Femur (tissue), 1 donor: Measurements from ENCODE around the gene PTPRE.
"Not testable (repeated sequence)": the region's sequence is repeated elsewhere in the genome, so short reads cannot be mapped to it uniquely, and the experiment has no call there.

ENCODE experiments used
- DNase-seq: peaks from one replicate; pipeline ENCODE4 v3.0.0-alpha.2; 2017

The PTPRE gene

GRCh38 chr10:127984945-127985344, 78.0 kb downstream of the PTPRE start:
- DNase-seq, result no peak

GRCh38 chr10:127986531-127987466, 79.9 kb downstream of the PTPRE start:
- DNase-seq, result no peak

DNA sequence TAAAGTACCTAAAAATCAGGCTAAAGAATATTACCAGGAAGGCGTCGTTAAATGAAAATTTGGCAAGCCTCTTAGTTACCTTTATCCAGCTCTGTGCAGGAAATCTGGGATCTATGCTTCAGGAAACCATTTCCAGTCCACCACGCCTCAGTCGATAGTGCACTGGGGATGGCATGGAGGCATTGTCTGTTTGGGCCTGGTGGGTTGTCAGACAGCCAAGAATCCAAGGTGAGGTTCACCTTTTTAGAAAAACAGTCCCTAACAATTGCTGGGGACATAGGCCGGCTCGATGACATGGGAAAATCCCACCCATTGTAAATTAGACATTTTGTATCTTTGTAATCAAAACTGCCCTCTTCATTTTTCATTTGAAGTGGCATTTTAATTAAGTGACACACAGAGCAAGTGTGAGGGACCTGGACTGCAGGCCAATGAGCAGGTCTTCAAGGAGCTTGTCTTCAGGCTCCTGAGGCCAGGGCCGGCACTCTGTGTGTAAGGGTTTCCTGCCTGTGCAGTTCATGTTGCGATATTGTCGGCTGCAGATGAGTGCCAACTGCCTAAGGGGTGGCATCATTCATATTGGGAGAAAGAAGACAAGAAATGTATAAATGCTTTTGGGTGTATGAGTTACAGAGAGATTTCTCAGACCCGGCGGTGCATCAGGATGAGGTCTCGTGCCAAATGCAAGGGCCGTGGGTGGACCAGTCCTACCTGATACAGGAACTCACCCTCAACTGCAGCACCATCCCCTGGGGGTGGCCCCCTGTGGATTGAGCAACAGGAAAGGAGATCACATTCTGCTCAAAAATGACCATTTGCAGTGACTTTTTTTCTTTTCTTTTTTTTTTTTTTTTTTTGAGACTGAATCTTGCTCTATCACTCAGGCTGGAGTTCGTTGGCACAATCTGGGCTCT, 80.8 kb downstream of the PTPRE start:
- no peak for DNase-seq

GRCh38 chr10:127989481-127990012, 82.6 kb downstream of the PTPRE start:
- DNase-seq, result no peak

GRCh38 chr10:127990132-127990788, 83.4 kb downstream of the PTPRE start:
- not testable (repeated sequence) for DNase-seq

- no peak for DNase-seq
These were observed 84.1 kb downstream of the PTPRE start for GRCh38 chr10:127990846-127991542.

DNA sequence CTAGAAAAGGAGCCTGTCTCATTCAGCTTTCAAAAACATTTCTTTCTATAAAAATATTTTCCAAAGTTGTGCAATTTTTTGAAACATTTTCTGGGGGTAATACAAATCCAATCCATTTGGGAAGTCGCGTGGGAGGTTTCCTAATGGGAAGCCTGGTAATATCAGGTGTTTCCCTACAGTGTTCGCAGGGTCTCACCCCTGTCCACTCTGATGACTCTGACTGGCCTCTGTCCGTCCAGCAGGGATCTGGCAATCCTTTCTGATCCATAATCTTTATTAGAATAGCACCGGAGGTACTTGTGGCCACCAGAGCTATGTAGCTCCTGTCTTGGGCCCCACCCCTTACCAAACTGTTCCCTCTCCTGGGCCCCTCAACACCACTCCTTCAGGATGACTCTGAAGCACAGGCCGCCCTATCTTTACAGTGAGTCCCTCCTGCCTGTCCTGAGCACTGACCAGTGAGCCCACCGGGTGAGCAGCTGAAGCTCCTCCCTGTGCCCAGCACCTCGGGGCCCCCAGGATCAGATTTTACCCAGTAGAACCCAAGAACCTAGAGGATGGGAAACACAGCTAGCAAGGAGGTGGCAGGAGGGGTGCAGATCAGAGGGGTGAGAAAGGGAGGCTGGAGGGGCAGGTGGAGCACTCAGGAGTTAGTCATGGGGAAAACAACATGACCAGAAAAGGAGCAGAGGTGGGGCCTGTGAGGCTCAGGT, 84.8 kb downstream of the PTPRE start:
- DNase-seq, result no peak

DNA sequence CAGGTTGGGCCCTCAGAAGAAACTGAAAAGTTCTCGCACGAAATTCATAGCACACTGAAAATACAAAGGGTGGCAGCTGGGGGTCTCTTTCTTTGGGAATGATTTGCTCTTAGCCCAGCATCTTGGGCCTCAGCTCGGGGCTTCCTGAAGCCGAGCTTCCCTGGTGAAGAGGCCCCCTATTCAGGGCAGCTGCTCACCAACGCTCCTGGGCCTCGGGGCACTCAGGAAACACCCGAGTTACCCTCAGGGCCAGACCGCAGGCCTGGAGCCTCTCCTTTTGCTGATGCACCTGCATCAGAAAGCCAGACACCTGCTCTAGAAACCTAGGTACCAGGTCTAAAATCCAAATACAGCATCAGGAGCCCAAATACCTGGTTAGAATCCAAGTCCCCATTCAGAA, 85.5 kb downstream of the PTPRE start:
- no peak for DNase-seq

DNA sequence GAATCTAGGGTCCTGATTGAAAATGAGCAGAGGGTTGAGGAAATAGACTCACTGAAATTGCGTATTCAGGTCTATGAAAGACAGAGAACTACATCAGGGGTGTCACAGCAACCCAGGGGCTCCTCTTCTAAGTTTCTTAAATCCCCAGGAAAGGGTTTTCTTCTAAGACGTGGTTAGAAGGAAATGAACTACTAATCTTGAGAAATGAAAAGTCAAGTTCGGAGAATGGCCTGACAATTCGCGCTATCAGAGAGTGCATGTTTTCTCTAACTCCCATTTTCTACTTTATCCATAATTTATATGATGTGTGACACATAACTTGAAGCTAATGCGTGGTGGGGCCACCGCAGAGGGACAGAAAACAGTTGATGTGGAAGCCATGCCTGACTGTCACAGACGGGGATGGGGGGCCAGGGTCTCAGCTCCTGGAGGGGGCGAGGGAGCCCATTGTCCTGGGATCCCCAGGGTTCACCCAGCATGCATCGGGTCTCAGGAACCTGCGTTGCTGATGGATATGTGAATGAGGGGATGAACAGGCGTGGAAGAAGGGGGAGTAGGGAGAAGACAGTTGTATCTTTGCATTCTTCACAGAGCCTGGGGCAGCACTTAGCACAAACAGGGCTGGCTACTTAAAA, 86.3 kb downstream of the PTPRE start:
- DNase-seq, result no peak

- DNase-seq, result no peak
These were observed 89.0 kb downstream of the PTPRE start for GRCh38 chr10:127995939-127996338.

- DNase-seq, result no peak
These were observed 89.7 kb downstream of the PTPRE start for GRCh38 chr10:127996586-127996985.

DNA sequence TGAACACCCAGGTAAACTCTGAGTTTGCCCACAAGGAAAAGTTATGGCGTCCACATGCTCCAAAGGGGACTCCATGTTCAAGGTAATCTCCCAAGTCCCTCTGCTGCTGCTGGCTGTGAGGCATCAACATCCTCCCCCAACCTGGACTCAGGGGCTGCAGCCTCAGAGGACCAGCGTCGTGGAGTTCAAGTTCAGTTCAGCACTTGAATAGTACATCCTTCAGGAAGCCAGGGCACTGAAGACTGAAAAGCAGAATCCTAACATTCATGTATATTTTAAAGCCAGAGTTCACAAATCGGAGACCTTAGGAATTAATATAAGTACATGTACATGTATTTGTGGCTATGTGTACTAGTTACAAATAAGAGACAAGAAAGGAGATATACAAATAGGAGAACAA, 90.4 kb downstream of the PTPRE start:
- no peak for DNase-seq

- DNase-seq, result peak; percentile 58
These were observed 91.0 kb downstream of the PTPRE start for GRCh38 chr10:127997937-127998336.

GRCh38 chr10:127998501-127999144, 91.7 kb downstream of the PTPRE start:
- DNase-seq, result no peak

DNA sequence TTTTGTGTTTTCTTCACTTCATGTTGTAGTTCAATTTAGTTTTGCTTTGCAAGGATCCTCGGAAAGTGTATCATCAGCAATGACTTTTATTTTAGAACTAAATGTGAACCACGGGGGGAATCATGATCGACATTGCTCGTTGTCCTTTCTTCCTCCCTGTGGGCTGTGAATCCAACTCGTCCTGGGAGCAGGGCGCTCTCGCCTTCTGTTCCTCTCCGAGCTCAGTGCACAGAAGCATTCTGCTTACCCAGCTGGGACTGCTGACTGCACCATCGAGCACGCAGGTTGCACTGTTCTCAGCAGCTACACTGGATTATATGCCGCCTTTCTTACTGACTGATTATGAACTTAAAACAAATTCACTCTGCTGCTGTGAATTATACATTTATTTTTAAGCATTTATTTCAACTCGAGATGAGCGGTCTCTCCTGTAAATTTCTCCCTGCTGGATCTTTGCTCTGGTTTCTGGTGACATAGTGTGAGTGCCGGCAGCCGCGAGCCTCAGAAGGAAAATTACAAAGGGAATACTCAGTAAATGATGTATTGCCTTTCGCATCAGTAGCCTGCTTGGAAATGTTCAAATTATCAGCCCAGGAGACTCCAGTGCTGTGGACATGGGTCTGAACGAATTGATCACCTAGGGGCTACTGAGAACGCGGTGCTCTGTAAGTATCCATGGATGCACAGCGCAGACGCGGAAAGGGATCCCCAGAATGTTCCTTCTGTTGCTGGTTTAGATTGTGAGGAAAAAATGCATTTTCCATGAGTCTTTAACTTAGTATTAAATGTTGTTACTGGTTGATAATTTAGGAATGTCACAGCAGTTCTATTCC, 92.6 kb downstream of the PTPRE start:
- DNase-seq, result peak; percentile 16

- peak; percentile 28 for DNase-seq
These were observed 93.8 kb downstream of the PTPRE start for GRCh38 chr10:128000471-128001362.

DNA sequence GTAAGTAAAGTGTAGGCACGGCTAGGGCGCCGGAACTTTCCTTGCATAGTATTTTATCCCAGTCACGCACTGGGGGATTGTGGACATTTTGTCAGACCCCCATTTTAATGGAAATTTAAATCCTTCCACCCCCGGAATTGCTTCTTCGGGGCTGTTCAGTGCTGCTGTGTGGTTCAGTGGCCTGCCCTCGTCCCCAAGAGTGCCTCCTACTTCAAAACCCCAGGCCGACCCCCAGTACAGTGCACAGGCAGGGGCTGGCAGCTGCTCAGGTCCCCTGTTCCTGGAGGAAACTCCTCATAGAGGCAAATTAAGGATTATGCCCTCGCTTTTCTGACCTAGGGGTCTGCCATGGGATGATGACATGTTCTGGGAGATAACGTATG, 94.5 kb downstream of the PTPRE start:
- DNase-seq, result peak; percentile 8

- DNase-seq, result peak; percentile 15
These were observed 94.9 kb downstream of the PTPRE start for GRCh38 chr10:128001849-128002248.
